NCI-H748 (cell line): ENCODE results near the gene MEG3.
A peak's percentile ranks its signal among the peaks of the same experiment; 100 is the strongest.

Experiments used
- DNase-seq: peaks from one replicate; lab custom pipeline; 2025; ENCODE audit not compliant: unreplicated experiment; lab: John Stamatoyannopoulos, UW

The MEG3 gene

DNA sequence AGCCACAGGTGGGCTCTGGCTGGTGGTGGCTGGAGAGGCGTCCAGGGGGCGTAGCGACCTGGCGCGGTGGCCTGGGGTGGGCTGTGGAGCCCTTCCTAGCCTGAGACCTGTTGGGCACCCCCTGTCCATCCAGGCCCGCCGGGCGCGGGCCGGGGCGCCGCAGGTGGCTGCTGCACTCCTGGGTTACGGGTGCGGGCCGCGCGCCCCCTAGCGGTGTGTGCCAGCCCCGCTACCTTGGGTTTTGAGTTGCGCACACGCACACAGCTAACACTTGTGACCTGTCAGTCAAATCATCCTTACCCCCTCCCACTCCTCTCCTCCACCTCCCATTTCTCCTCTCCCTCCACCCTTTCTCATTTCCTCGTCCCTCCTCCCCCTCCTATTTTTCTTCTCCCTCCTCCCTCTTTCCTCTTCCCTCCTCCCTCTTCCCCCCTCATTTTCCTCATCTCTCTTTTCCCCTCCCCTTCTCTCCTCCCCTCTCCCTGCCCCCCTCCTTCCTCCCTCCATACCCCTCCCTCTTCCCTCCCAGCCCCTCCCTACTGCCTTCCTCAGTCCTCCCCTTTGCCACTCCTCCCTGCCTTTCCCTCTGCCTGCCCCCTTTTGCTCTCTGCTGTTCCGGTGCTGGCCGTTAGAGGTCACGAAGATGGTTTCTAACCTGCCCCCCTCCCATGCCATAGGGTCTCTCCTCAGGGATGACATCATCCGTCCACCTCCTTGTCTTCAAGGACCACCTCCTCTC is 2.3 kb downstream of the MEG3 start:
- DNase-seq = no peak

DNA sequence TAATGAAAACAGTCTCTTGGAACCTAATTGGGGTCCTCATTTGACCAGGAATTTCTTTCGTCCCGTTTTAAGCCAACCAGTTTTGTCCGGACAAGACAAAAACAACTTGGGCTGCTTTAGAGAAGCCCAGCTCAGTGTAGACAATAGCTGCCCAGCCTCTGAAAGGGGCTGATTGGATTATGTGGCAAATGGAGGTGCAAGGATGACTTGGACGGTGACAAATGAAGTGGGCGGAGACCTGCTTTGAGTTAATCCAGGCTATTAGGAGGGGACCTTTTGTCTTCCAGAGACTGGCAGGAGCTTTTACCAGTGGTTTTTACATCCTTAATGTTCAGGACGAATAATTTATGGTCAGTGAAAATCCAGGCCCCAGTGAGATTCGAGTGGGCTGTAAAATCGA is 4.8 kb downstream of the MEG3 start:
- DNase-seq = peak; percentile 69

DNA sequence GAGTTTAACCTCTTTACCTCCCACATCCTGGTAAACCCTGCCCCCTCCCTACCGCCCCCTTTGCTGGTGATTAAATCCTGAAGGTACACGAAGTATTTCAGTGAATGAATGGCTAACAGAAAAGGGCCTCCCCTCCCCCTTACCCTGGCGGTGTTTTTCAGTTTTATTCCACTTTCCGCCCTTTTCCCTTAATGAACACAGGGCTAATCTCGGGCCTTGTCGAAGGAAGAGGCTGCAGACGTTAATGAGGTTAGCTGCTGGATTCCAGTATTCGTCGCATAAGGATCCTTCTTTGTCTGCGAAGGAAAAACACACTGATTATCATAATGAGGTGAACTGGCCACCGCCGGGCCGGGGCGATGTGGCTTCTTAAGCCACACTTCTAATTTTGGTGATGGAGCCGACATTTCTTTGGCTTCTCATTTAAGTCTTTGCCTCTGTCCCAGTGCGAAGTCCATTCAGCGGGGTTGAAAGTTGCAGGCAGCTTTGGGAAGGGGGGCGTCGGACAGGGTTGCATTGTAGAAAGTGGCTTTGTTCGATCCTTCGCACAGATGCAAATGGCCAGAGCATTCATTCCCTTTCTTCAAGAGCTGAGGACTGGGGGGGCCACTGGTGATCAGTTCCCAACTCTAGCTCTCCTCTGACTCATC is 6.5 kb downstream of the MEG3 start:
- DNase-seq = peak; percentile 20

DNA sequence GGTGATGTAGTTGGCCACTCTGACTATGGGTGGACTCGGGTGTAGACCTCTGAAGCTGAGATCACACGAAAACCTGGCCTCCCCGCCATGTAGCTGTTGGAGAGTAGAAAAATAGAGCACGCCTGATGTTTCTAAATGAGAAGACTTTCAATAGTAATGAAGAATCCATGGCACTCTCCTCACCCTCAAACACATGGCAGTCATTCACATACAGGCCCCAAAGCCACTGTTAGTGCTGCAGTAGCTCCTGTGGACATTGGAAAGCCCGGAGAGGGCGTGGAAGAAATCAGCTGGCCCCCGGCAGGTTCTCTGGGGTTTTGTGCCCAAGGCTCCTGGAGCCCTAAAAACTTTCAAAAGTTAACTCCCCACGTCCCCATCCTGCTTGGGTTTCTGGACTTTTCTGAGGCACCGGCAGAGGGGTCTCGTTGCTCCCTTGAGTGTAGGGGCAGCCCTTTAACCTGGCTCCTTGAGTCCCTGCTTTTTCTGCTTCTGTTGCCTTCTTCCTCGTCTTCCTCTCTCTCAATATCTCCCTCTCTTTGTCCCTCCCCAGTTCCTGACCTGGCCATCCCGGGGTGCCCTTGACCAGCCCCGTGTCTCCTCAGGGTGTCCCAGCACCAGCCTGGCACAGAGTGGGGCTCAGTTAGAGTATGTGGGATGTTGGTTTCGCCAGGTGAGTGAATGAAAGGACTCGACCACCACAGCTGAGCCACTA is 8.3 kb downstream of the MEG3 start:
- DNase-seq = no peak

GRCh38 chr14:100834794-100835547 is 9.1 kb downstream of the MEG3 start:
- DNase-seq = no peak

- peak; percentile 76 for DNase-seq
Observed at GRCh38 chr14:100835548-100836310, 9.8 kb downstream of the MEG3 start.

GRCh38 chr14:100836311-100836805 is 10.4 kb downstream of the MEG3 start:
- no peak for DNase-seq

DNA sequence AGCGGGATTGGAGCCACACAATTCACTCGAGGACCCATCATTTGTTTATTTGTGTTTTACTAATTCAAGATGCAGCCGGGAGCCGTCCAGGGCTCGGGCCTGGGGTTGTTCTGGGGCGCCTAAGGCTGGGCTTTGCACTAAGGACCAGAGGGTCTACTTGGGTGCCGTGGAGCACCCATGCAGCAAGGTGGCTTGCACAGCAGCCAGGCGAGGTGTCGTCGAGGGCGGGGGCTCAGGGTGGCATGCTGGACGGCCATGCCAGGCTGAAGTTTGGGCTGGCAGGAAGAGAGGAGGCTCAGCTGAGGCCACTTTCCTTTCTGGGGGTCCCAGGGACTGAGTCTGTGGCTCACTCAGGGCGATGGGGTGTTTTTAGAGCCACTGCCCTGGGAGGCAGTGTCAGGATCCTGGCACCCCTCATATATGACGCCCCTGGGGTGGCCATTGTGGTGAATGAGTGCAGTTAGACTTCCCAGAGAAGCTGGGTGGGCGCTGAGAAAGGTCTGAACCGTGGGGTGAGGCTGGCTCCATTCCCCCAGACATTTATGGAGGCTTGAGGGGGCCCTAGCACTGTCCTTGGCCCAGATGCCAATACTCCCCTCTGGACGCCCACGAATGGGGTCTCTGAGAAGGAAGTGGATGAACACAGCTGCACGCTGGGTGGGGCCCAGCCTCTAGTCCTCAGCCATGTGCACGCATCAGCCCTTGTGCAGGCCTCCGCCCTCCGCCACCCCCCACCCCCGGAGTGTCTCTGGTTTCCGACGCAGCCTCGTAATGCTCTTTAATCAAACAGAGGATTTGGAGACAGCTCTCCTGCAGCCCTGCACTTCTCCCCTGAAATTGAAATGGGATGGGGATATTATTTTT is 11.3 kb downstream of the MEG3 start:
- DNase-seq = no peak

- DNase-seq = no peak
Observed at GRCh38 chr14:100837805-100838350, 12.0 kb downstream of the MEG3 start.

DNA sequence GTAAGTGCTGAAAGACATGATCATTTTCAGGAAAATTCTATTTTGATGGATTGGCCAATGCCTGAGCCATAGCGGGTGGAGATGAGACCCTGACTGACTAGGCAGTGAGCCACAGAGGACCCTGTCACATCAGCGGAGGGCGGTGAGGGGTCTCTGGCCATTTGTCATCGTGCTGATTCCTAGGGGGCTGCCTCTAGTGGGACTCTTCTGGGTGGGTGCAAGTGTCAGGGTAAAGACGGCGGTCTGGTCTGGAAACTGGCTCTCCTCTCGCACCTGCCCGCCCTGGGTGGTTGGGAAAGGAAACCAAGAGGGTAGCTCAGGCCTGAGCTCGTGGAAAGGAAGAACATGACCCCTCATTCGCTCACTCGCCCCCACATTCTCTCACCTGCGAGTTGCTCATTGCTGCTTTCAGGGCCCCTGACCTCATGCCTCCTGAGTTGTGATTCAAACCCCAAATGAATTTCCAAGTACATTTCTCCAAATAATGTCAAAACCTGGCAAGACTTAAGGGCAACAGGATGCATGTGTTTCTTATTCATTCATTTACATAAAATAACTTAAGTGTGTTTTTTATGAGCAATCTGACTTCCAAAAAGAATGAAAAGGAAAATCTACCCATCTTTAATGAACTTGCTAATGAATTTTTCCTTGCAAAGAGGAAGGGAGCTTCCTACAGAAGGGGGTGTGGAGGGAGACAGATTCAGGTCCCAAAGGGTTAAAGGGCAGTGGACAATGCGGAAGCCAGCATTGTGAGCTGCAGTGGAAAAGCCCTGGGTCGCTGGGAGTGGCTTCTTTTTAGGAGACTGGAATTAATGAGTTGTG is 12.8 kb downstream of the MEG3 start:
- no peak for DNase-seq

DNA sequence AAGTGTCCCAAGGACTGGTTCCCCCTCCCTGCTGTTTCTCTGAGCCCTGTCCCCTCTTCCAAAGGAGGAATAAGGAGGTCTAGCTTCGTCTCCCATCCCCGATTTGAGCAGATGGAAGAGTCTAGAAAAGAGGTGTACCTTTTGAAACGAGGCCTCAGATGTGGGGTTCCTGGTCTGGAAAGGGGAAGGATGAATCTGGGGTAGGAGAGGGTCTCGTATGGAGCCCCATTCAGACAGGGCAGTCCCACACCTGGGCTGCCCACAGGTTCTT is 13.3 kb downstream of the MEG3 start:
- DNase-seq = no peak

DNA sequence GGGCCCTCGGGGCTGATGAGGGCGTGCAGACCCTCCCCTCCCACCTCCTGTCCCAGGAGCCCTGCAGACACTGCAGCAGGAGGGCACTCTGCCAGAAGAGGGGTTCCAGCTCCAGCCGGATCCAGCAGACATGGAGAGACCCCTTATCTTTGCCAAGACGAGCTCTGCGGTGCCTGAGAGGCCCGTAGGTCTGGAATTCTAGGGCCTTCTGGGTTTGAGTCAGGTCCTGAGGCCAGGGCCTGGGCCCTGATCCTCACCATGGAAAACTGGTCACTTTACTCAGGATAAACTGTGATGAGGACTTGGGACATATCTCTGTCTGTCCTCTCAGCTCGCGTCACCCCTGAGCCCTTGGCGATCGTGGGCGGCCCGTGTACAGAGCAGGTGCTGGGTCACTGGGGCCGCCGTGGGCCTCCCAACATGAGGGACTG is 13.8 kb downstream of the MEG3 start:
- DNase-seq = no peak

DNA sequence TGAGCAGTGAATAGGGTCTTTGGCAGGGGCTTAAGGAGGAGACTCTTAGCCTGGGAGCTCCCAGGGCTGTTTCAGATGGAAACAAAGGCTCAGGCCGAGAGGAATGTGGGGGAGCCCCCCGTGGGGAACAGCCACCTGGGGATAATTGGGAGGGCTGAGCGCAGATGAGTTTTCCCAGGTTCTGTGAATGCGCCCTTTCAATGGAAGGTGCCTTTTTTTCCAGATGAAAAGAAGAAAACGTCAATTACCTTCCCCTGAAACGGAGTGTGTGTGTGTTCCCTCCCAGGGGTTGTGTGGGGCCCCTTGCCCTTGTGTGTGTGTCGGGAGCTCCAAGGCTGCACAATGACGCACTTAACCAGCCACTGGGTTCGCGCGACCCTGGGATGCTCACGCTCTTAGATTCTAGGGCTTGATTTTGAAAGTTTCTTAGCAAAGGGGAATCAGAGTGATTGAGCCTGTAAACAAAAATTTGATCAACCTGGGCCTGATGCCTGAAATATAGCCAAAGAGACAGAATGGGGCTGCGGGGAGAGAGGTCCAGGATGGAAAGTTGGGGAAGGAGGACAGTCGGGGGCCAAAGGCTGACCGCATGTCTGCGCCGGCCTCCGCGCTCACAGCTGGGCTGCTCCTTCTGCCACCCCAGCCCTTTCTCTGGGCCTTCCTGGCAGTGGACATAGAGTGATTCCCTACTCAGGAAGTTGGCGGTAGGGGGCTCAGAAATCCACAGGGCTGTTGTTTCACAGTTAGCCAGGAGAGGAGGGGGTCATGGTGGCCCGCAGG is 14.6 kb downstream of the MEG3 start:
- no peak for DNase-seq

- no peak for DNase-seq
Observed at GRCh38 chr14:100841066-100841760, 15.3 kb downstream of the MEG3 start.

DNA sequence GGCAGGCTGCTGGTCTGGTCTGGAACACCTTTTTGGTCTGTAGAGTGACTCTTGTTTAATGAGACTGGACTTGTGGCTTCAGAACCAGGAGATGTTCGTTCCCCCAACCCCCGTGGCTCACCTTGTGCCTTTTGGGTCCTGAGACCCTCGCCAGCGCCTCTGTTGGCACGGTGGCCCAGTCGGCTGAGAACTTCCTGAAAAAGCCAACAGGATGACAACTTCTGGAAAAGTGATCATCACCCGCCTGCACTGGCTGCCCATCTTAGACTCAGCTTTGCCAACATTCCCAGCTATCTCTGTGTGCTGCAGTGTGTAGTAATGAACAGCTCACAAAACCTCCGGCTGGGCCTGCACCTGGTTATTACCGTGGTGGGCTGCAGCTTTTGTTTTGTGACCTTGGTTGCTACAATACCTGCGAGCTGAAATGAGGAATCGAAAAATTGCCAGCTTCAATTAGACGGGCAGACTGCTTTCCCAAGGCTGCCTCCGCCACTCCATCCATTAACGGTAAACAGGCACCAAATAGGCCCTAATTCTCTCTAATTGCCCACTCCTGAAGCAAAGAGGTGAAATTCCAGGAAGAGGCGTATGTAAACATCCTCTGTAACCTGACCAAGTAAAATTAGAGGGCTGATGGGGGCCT is 16.0 kb downstream of the MEG3 start:
- DNase-seq = peak; percentile 100

DNA sequence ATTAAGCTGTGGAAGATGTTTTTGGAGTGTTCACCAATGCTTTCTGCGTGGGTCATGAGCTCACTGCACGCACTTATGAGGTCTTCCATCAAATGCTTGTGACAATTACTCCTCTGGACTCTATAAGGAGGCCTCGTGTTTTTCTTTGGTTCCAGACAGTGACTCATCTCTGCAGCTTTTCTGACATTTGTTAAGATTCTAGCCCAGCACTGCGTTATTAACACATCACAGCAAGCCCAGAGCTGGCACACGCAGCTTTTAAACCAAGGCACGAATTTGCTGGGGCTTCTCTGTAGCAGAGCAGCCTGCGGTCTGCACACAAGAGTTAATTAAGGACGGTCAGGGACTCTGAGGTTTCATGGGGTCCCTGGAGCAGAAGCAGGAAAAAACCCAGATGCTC is 16.9 kb downstream of the MEG3 start:
- peak; percentile 73 for DNase-seq

DNA sequence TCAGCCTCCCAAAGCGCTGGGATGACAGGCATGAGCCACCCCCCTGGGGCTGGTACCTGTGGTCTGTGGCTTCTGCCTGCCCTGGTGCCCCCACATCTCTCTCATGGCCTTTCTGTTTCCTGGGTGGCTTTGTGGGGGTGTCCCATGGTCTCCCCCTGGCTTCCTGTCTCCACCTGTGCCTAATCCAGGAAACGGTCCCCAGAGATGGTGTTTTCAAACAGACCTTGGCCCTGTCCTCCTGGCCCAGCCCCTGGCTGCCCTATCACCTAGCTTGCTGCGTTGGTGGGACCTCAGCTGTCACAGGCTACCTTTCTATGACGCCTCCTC is 18.1 kb downstream of the MEG3 start:
- no peak for DNase-seq
